A673 (cell line): ENCODE measurements around the gene RAD51C. TPM values are rescaled to one million over a fixed set of nuclear protein-coding genes. Genes with fewer than 3 reads are reported as not detected.

Experiments
- BruUV-seq: library from RNA; stranded (reverse); fragments of 400-500 nt; replicated peaks from 2 replicates; lab custom pipeline; 2021; lab: Mats Ljungman, UMichigan
- CTCF ChIA-PET: fragments of 300-600 bp; sonication (Branson Sonifier 250); formaldehyde crosslinking; loops from one replicate; lab custom pipeline; 2022; ENCODE audit warnings: antibody characterized with exemption; lab: Charles Lee
- POLR2A ChIA-PET: fragments of 300-600 bp; sonication (Branson Sonifier 250); formaldehyde crosslinking; loops from one replicate; lab custom pipeline; 2022; ENCODE audit warnings: antibody characterized with exemption; ENCODE audit not compliant: low non-redundant PET; lab: Charles Lee
- DNase-seq: peaks from one replicate; pipeline ENCODE4 v3.0.0-alpha.2; 2015; ENCODE audit warnings: low spot score
- H3K27ac ChIP-seq: fragments of 200-600 bp; sonication (generic); 2 replicates; pipeline ENCODE4 v1.5.1; 2016; ENCODE audit warnings: mixed run types, low read depth, mild to moderate bottlenecking, mixed read lengths, antibody characterized with exemption, low read length; ENCODE audit not compliant: poor library complexity, severe bottlenecking
- H3K27me3 ChIP-seq: fragments of 200-600 bp; sonication (generic); replicated peaks from 2 replicates; pipeline ENCODE4 v1.6.1; 2017; ENCODE audit warnings: mixed run types, low read depth, mild to moderate bottlenecking, mixed read lengths, antibody characterized with exemption, low read length; ENCODE audit not compliant: insufficient read depth, poor library complexity
- H3K36me3 ChIP-seq: fragments of 200-600 bp; sonication (generic); 2 replicates; pipeline ENCODE4 v1.6.1; 2016; ENCODE audit warnings: mixed run types, mild to moderate bottlenecking, mixed read lengths, antibody characterized with exemption, low read length; ENCODE audit not compliant: insufficient read depth, poor library complexity, severe bottlenecking
- H3K4me1 ChIP-seq: fragments of 200-600 bp; sonication (generic); 2 replicates; pipeline ENCODE4 v1.6.1; 2017; ENCODE audit warnings: mixed run types, mild to moderate bottlenecking, mixed read lengths, antibody characterized with exemption, low read length; ENCODE audit not compliant: insufficient read depth, poor library complexity, severe bottlenecking
- H3K4me3 ChIP-seq: fragments of 200-600 bp; sonication (generic); 2 replicates; pipeline ENCODE4 v1.5.1; 2016; ENCODE audit warnings: low read depth, mixed run types, mild to moderate bottlenecking, mixed read lengths, low read length; ENCODE audit not compliant: poor library complexity, severe bottlenecking
- H3K9me3 ChIP-seq: fragments of 200-600 bp; sonication (generic); 2 replicates; pipeline ENCODE4 v1.6.1; 2016; ENCODE audit warnings: mixed run types, low read depth, mild to moderate bottlenecking, mixed read lengths, antibody characterized with exemption, low read length; ENCODE audit not compliant: poor library complexity, severe bottlenecking
- CTCF ChIP-seq: fragments of 300-800, 200-600 bp; sonication (generic); conservative IDR thresholded peaks from 2 replicates; pipeline ENCODE4 v1.5.1; 2017; ENCODE audit warnings: low read depth, mild to moderate bottlenecking, antibody characterized with exemption, low read length, moderate library complexity, mixed read lengths
- EZH2 ChIP-seq: fragments of 200-600 bp; sonication (generic); IDR thresholded peaks from 2 replicates; pipeline ENCODE4 v1.6.1; 2017; ENCODE audit warnings: borderline replicate concordance, low read depth, mild to moderate bottlenecking, mixed read lengths, antibody characterized with exemption, low read length; ENCODE audit not compliant: poor library complexity, severe bottlenecking
- intact Hi-C: fragments of 100-400 bp; cut with micrococcal nuclease; formaldehyde crosslinking; loops from one replicate; pipeline ENCODE4 v1.10.0; 2022; ENCODE audit not compliant: unreplicated experiment
- total RNA-seq: library from RNA; stranded (reverse); gene quantifications from 2 replicates; pipeline ENCODE4 v1.2.3, GENCODE V29; 2021

Gene RAD51C
- total RNA-seq, 1 experiment from 2014 or later: 80.4 TPM

- peak; percentile 87 for DNase-seq
- BruUV-seq: no TSS peak
- peak within 1 kb of the TSS; percentile 90 for H3K4me3 ChIP-seq
- no peaks in the 10 kb centered on the region for H3K27me3 ChIP-seq
- H3K36me3 ChIP-seq: no peaks in the 10 kb centered on the region
- POLR2A ChIA-PET: interaction anchor here (0.6 kb wide), 1 partner anchor 127 kb away, joined by 15 read pairs; no protein-coding TSS in a partner anchor
- peaks cover 3% of the 10 kb centered on the region for H3K4me1 ChIP-seq
- CTCF ChIA-PET: interaction anchor here (0.6 to 0.8 kb wide), 2 partner anchors 45 to 46 kb away, joined by 3 to 9 read pairs; no protein-coding TSS in a partner anchor
- no peak within 1 kb of the TSS for H3K27ac ChIP-seq
- no peaks in the 10 kb centered on the region for H3K9me3 ChIP-seq
- TF ChIP-seq CTCF (no peak), EZH2 (no peak)
- intact Hi-C loops: no loop called here
Observed at GRCh38 chr17:58755577-58756245, 63.3 kb downstream of the RAD51C start, which contains the start of gene PPM1E. Gene PPM1E, plus strand, starts transcription at chr17:58755854.

GRCh38 chr17:58756246-58757161 is 64.1 kb downstream of the RAD51C start:
- DNase-seq: peak; percentile 33

More at GRCh38 chr17:58756246-58757161, 64.1 kb downstream of the RAD51C start:
- BruUV-seq: no TSS peak
- Histone ChIP-seq H3K9me3 (no peaks in the 10 kb centered on the region), H3K27ac (no peak overlapping the region), H3K27me3 (no peaks in the 10 kb centered on the region), H3K36me3 (no peaks in the 10 kb centered on the region), H3K4me1 (peaks cover 3% of the 10 kb centered on the region), H3K4me3 (peak overlapping the region; percentile 90)
- ChIA-PET CTCF (no interaction called here), POLR2A (interaction anchor here (0.6 kb wide), 1 partner anchor 454 kb away, joined by 3 read pairs; the partner anchor contains the start of gene SMG8)
- intact Hi-C loops: no loop called here
- TF ChIP-seq EZH2 (no peak), CTCF (no peak)
